ENCODE results near the gene CTBP2. TPM values are rescaled to one million over a fixed set of nuclear protein-coding genes. Genes with fewer than 3 reads are reported as not detected.

The CTBP2 gene
- total RNA-seq, 1 donor from 2014 or later: 55.2 TPM

GRCh38 chr10:125200396-125200795, 40.0 kb upstream of the CTBP2 start:
- Histone ChIP-seq H4K20me1 (ENCODE audit: low read depth) (no peaks in the 10 kb centered on the region), H3K4me3 (no peak overlapping the region), H3K9me3 (ENCODE audit: low read depth) (no peaks in the 10 kb centered on the region), H3K27ac (no peak overlapping the region), H3K27me3 (no peaks in the 10 kb centered on the region), H2AFZ (replicated peaks) (no peak overlapping the region), H3F3A (ENCODE audit: low read depth) (no peaks in the 10 kb centered on the region), H3K79me2 (ENCODE audit: low read depth) (no peaks in the 10 kb centered on the region), H3K9ac (no peak overlapping the region), H3K4me2 (no peak overlapping the region), H3K4me1 (no peaks in the 10 kb centered on the region), H3K36me3 (no peaks in the 10 kb centered on the region)
- H3K27me3 Mint-ChIP-seq (ENCODE audit: insufficient read depth, low read depth): peaks cover 3% of the 10 kb centered on the region
- peaks cover 2% of the 10 kb centered on the region for H3K9me3 Mint-ChIP-seq
- no peak for DNase-seq (ENCODE audit: low spot score)
- TF ChIP-seq EZH2 (IDR thresholded peaks at IDR 0.05) (no peak), CTCF (IDR thresholded peaks at IDR 0.05) (no peak), EZH2phosphoT487 (IDR thresholded peaks at IDR 0.05) (no peak)
- H3K4me3 Mint-ChIP-seq: no peak overlapping the region
- no peak overlapping the region for H3K27ac Mint-ChIP-seq
- H3K4me1 Mint-ChIP-seq: peaks cover 4% of the 10 kb centered on the region
- no peaks in the 10 kb centered on the region for H3K36me3 Mint-ChIP-seq

- TF ChIP-seq EZH2phosphoT487 (IDR thresholded peaks at IDR 0.05) (no peak), EZH2 (IDR thresholded peaks at IDR 0.05) (no peak), CTCF (IDR thresholded peaks at IDR 0.05) (no peak)
- H2AFZ ChIP-seq (replicated peaks): no peak overlapping the region
Measured at GRCh38 chr10:125199270-125199669, 38.9 kb upstream of the CTBP2 start.

GRCh38 chr10:125194814-125195213, 34.5 kb upstream of the CTBP2 start:
- no peak overlapping the region for H3K9ac ChIP-seq
- Mint-ChIP-seq H3K27ac (no peak overlapping the region), H3K36me3 (no peaks in the 10 kb centered on the region), H3K9me3 (no peaks in the 10 kb centered on the region), H3K27me3 (ENCODE audit: insufficient read depth, low read depth) (no peaks in the 10 kb centered on the region), H3K4me3 (no peak overlapping the region), H3K4me1 (peaks cover 13% of the 10 kb centered on the region)
- H3K79me2 ChIP-seq (ENCODE audit: low read depth): no peaks in the 10 kb centered on the region
- H4K20me1 ChIP-seq (ENCODE audit: low read depth): no peaks in the 10 kb centered on the region
- H2AFZ ChIP-seq (replicated peaks): no peak overlapping the region
- peaks cover 11% of the 10 kb centered on the region for H3K4me1 ChIP-seq
- DNase-seq (ENCODE audit: low spot score): no peak
- no peaks in the 10 kb centered on the region for H3K9me3 ChIP-seq (ENCODE audit: low read depth)
- no peaks in the 10 kb centered on the region for H3K27me3 ChIP-seq
- H3F3A ChIP-seq (ENCODE audit: low read depth): no peaks in the 10 kb centered on the region
- no peak overlapping the region for H3K4me3 ChIP-seq
- H3K27ac ChIP-seq: no peak overlapping the region
- no peak for TF ChIP-seq CTCF (IDR thresholded peaks at IDR 0.05)
- no peak for TF ChIP-seq EZH2 (IDR thresholded peaks at IDR 0.05)
- no peak for TF ChIP-seq EZH2phosphoT487 (IDR thresholded peaks at IDR 0.05)
- H3K4me2 ChIP-seq: no peak overlapping the region
- no peaks in the 10 kb centered on the region for H3K36me3 ChIP-seq

More at GRCh38 chr10:125199270-125199669, 38.9 kb upstream of the CTBP2 start:
- Histone ChIP-seq H3K9me3 (ENCODE audit: low read depth) (no peaks in the 10 kb centered on the region), H3K27ac (no peak overlapping the region), H3K4me2 (no peak overlapping the region), H3K27me3 (no peaks in the 10 kb centered on the region), H3K4me1 (no peaks in the 10 kb centered on the region), H3F3A (ENCODE audit: low read depth) (no peaks in the 10 kb centered on the region), H3K36me3 (no peaks in the 10 kb centered on the region), H4K20me1 (ENCODE audit: low read depth) (no peaks in the 10 kb centered on the region), H3K79me2 (ENCODE audit: low read depth) (no peaks in the 10 kb centered on the region), H3K9ac (no peak overlapping the region), H3K4me3 (no peak overlapping the region)
- Mint-ChIP-seq H3K27me3 (ENCODE audit: insufficient read depth, low read depth) (no peaks in the 10 kb centered on the region), H3K4me3 (no peak overlapping the region), H3K9me3 (peaks cover 2% of the 10 kb centered on the region), H3K4me1 (peaks cover 4% of the 10 kb centered on the region), H3K27ac (no peak overlapping the region), H3K36me3 (no peaks in the 10 kb centered on the region)
- DNase-seq (ENCODE audit: low spot score): no peak

Measured in neural progenitor cell (in vitro differentiated cells).